Activated CD8-positive, alpha-beta memory T cell treated with anti-CD3 and anti-CD28 coated beads, Interleukin-2, amount 50 U/mL, for 1 hour (primary cell): ENCODE measurements around the gene FLNB.
"Not testable (repeated sequence)": the region's sequence is repeated elsewhere in the genome, so short reads cannot be mapped to it uniquely, and the experiment has no call there.

Experiments used
- DNase-seq: peaks from one replicate; pipeline ENCODE4 v3.0.0-alpha.2; 2020; ENCODE audit errors: extremely low read depth

The FLNB gene

GRCh38 chr3:58180940-58181587 lies 172.8 kb downstream of the FLNB start:
- DNase-seq, result no peak

GRCh38 chr3:58183221-58183620 lies 175.0 kb downstream of the FLNB start:
- no peak for DNase-seq

GRCh38 chr3:58183891-58184290 lies 175.7 kb downstream of the FLNB start:
- DNase-seq, result no peak

GRCh38 chr3:58184309-58184981 lies 176.2 kb downstream of the FLNB start:
- no peak for DNase-seq

GRCh38 chr3:58184982-58185360 lies 176.7 kb downstream of the FLNB start:
- DNase-seq, result no peak

- DNase-seq, result no peak
Observed at GRCh38 chr3:58188173-58188564, 179.9 kb downstream of the FLNB start.

GRCh38 chr3:58188921-58189451 lies 180.8 kb downstream of the FLNB start:
- no peak for DNase-seq

- DNase-seq, result no peak
Observed at GRCh38 chr3:58189691-58190090, 181.5 kb downstream of the FLNB start.

- no peak for DNase-seq
Observed at GRCh38 chr3:58190291-58190690, 182.1 kb downstream of the FLNB start.

GRCh38 chr3:58190882-58191281 lies 182.7 kb downstream of the FLNB start:
- no peak for DNase-seq

GRCh38 chr3:58191361-58191991 lies 183.3 kb downstream of the FLNB start:
- DNase-seq, result no peak

GRCh38 chr3:58192069-58192468 lies 183.8 kb downstream of the FLNB start:
- DNase-seq, result no peak

- no peak for DNase-seq
Observed at GRCh38 chr3:58193682-58194407, 185.6 kb downstream of the FLNB start.

GRCh38 chr3:58197588-58197987 lies 189.4 kb downstream of the FLNB start:
- DNase-seq, result no peak

GRCh38 chr3:58198362-58198761 lies 190.1 kb downstream of the FLNB start:
- DNase-seq, result no peak

GRCh38 chr3:58198804-58199203 lies 190.6 kb downstream of the FLNB start:
- no peak for DNase-seq

- DNase-seq, result no peak
Observed at GRCh38 chr3:58200121-58200709, 192.0 kb downstream of the FLNB start.

- no peak for DNase-seq
Observed at GRCh38 chr3:58200846-58201355, 192.7 kb downstream of the FLNB start.

GRCh38 chr3:58201451-58201850 lies 193.2 kb downstream of the FLNB start:
- not testable (repeated sequence) for DNase-seq

- DNase-seq, result no peak
Observed at GRCh38 chr3:58202917-58203360, 194.7 kb downstream of the FLNB start.

- DNase-seq, result no peak
Observed at GRCh38 chr3:58203541-58203940, 195.3 kb downstream of the FLNB start.

GRCh38 chr3:58204720-58205119 lies 196.5 kb downstream of the FLNB start:
- no peak for DNase-seq
